ENCODE data around the gene CLBA1.
"Not testable (repeated sequence)": the region's sequence is repeated elsewhere in the genome, so short reads cannot be mapped to it uniquely, and the experiment has no call there.

- not testable (repeated sequence) for TF ChIP-seq CTCF (conservative IDR thresholded peaks at IDR 0.05; ENCODE audit: low read depth, low read length); EZH2 (IDR thresholded peaks at IDR 0.05; ENCODE audit: low read length, unreplicated experiment)
These were observed 38.4 kb upstream of the CLBA1 start for GRCh38 chr14:104947201-104947600.

Data from PC-3 (cell line).